ENCODE data around the gene EXT2. TPM values are rescaled to one million over a fixed set of nuclear protein-coding genes. Genes with fewer than 3 reads are reported as not detected.

The EXT2 gene
- total RNA-seq, 1 experiment from 2014 or later, result 42.8 TPM

DNA sequence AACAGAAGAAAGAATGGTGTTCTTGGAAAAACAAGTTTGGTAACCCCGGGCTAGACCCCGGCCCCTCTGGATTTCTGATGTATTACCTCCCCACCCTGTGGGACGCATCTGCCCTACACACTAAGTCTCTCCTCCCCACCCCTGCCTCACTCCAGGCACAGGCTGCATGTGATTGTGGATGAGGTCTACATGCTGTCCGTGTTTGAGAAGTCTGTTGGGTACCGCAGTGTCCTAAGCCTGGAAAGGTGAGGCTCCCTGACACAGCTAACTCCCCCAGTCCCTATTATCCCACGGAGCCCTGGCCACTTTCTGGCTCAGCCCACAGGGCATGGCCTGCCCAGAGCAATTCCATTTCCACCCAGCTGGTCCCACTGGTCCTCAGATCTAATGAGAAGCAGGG, 16.1 kb upstream of the EXT2 start:
- H3K4me2 ChIP-seq (ENCODE audit: low read length), result no peak overlapping the region
- no peaks in the 10 kb centered on the region for H4K20me1 ChIP-seq (ENCODE audit: insufficient read depth)
- no peak overlapping the region for H3K27ac ChIP-seq (ENCODE audit: low read depth, low read length)
- DNase-seq (ENCODE audit: low read depth, low spot score), result no peak
- no peaks in the 10 kb centered on the region; a peak in 1 of 4 replicates for H3K36me3 ChIP-seq (ENCODE audit: control insufficient read depth in 1 of 2, insufficient read depth in 2 of 2, low read length in 2 of 2)
- ATAC-seq, result no peak
- intact Hi-C loops (cut with micrococcal nuclease), result no loop called here
- no peak overlapping the region for H2AFZ ChIP-seq (ENCODE audit: low read depth, low read length, poor library complexity, severe bottlenecking)
- H3K4me3 ChIP-seq (replicated peaks in 1 of 2; ENCODE audit: low read depth in 1 of 2, low read length in 2 of 2), result no peak overlapping the region
- POLR2A ChIA-PET, result no interaction called here
- RAD21 ChIA-PET (ENCODE audit: low non-redundant PET in 1 of 2, low total read pairs in 2 of 2, uncharacterized antibody in 2 of 2, unreplicated experiment in 2 of 2), result no interaction called here
- no peaks in the 10 kb centered on the region for H3K9me3 ChIP-seq (ENCODE audit: control insufficient read depth in 1 of 2, insufficient read depth in 1 of 2, low read depth in 1 of 2, low read length in 2 of 2)
- CTCF ChIA-PET, result no interaction called here
- no peaks in the 10 kb centered on the region for H3K4me1 ChIP-seq (ENCODE audit: control insufficient read depth in 1 of 2, insufficient read depth in 2 of 2, low read length in 2 of 2)
- H3K79me2 ChIP-seq (ENCODE audit: insufficient read depth, low read length), result no peaks in the 10 kb centered on the region
- H3K27me3 ChIP-seq (ENCODE audit: insufficient read depth, low read length), result no peaks in the 10 kb centered on the region
- no peaks in the 10 kb centered on the region for H3K9me2 ChIP-seq (ENCODE audit: insufficient read depth)
- no peak overlapping the region for H3K9ac ChIP-seq (ENCODE audit: low read length)
- no TSS peak for BruUV-seq (replicated peaks)
- TF ChIP-seq, protein P1, sequence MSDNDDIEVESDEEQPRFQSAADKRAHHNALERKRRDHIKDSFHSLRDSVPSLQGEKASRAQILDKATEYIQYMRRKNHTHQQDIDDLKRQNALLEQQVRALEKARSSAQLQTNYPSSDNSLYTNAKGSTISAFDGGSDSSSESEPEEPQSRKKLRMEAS (IDR thresholded peaks at IDR 0.05), result no peak
- TF ChIP-seq EGR1 (IDR thresholded peaks at IDR 0.05; ENCODE audit: low read depth) (no peak), FOSL1 (IDR thresholded peaks at IDR 0.05; ENCODE audit: low read depth) (no peak), RAD21 (IDR thresholded peaks at IDR 0.05; ENCODE audit: low read depth) (no peak)

DNA sequence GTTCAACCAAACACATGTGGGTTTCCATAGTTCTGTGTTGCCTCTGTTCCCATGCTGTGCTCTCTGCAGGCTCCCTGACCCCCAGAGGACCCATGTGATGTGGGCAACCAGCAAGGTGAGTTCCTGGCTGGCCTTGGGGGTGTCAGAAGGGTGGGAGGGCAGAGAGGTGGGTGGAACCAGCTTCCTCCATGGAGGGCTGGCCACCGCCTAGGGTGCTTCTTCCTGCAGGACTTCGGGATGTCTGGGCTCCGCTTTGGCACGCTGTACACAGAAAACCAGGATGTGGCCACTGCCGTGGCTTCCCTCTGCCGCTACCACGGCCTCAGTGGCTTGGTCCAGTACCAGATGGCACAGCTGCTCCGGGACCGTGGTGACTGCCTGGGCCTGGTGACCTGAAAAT, 14.5 kb upstream of the EXT2 start:
- ChIA-PET POLR2A (no interaction called here), RAD21 (ENCODE audit: low non-redundant PET in 1 of 2, low total read pairs in 2 of 2, uncharacterized antibody in 2 of 2, unreplicated experiment in 2 of 2) (no interaction called here), CTCF (no interaction called here)
- no peaks in the 10 kb centered on the region for H3K27me3 ChIP-seq (ENCODE audit: insufficient read depth, low read length)
- H3K4me1 ChIP-seq (ENCODE audit: control insufficient read depth in 1 of 2, insufficient read depth in 2 of 2, low read length in 2 of 2), result no peaks in the 10 kb centered on the region
- no peaks in the 10 kb centered on the region for H3K36me3 ChIP-seq (ENCODE audit: control insufficient read depth in 1 of 2, insufficient read depth in 2 of 2, low read length in 2 of 2)
- H3K9me2 ChIP-seq (ENCODE audit: insufficient read depth), result no peaks in the 10 kb centered on the region
- DNase-seq (ENCODE audit: low read depth, low spot score), result no peak
- no peak overlapping the region for H3K9ac ChIP-seq (ENCODE audit: low read length)
- H3K4me2 ChIP-seq (ENCODE audit: low read length), result no peak overlapping the region
- BruUV-seq (replicated peaks), result no TSS peak
- intact Hi-C loops (cut with micrococcal nuclease), result no loop called here
- TF ChIP-seq, protein P2, sequence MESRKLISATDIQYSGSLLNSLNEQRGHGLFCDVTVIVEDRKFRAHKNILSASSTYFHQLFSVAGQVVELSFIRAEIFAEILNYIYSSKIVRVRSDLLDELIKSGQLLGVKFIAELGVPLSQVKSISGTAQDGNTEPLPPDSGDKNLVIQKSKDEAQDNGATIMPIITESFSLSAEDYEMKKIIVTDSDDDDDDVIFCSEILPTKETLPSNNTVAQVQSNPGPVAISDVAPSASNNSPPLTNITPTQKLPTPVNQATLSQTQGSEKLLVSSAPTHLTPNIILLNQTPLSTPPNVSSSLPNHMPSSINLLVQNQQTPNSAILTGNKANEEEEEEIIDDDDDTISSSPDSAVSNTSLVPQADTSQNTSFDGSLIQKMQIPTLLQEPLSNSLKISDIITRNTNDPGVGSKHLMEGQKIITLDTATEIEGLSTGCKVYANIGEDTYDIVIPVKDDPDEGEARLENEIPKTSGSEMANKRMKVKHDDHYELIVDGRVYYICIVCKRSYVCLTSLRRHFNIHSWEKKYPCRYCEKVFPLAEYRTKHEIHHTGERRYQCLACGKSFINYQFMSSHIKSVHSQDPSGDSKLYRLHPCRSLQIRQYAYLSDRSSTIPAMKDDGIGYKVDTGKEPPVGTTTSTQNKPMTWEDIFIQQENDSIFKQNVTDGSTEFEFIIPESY (IDR thresholded peaks at IDR 0.05; ENCODE audit: extremely low read depth, insufficient replicate concordance, low read length), result no peak
- TF ChIP-seq, protein P3, sequence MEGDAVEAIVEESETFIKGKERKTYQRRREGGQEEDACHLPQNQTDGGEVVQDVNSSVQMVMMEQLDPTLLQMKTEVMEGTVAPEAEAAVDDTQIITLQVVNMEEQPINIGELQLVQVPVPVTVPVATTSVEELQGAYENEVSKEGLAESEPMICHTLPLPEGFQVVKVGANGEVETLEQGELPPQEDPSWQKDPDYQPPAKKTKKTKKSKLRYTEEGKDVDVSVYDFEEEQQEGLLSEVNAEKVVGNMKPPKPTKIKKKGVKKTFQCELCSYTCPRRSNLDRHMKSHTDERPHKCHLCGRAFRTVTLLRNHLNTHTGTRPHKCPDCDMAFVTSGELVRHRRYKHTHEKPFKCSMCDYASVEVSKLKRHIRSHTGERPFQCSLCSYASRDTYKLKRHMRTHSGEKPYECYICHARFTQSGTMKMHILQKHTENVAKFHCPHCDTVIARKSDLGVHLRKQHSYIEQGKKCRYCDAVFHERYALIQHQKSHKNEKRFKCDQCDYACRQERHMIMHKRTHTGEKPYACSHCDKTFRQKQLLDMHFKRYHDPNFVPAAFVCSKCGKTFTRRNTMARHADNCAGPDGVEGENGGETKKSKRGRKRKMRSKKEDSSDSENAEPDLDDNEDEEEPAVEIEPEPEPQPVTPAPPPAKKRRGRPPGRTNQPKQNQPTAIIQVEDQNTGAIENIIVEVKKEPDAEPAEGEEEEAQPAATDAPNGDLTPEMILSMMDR (IDR thresholded peaks at IDR 0.05 in 2 of 3, conservative IDR thresholded peaks at IDR 0.05 in 1 of 3; ENCODE audit: borderline replicate concordance in 1 of 3, insufficient read depth in 1 of 3, low read depth in 2 of 3, low read length in 2 of 3), result no peak
- TF ChIP-seq SRF (IDR thresholded peaks at IDR 0.05; ENCODE audit: low read depth), result no peak
- TF ChIP-seq CEBPB (IDR thresholded peaks at IDR 0.05; ENCODE audit: low read depth), result no peak
- TF ChIP-seq TCF7L2 (IDR thresholded peaks at IDR 0.05; ENCODE audit: borderline replicate concordance, extremely low read depth, insufficient read depth, insufficient read length), result no peak
- TF ChIP-seq JUND (IDR thresholded peaks at IDR 0.05), result no peak
- no peak overlapping the region for H3K4me3 ChIP-seq (replicated peaks in 1 of 2; ENCODE audit: low read depth in 1 of 2, low read length in 2 of 2)
- no peak overlapping the region for H3K27ac ChIP-seq (ENCODE audit: low read depth, low read length)
- no peaks in the 10 kb centered on the region for H3K79me2 ChIP-seq (ENCODE audit: insufficient read depth, low read length)
- H4K20me1 ChIP-seq (ENCODE audit: insufficient read depth), result no peaks in the 10 kb centered on the region
- H2AFZ ChIP-seq (ENCODE audit: low read depth, low read length, poor library complexity, severe bottlenecking), result no peak overlapping the region
- ATAC-seq, result no peak
- no peaks in the 10 kb centered on the region; a peak in 1 of 4 replicates for H3K9me3 ChIP-seq (ENCODE audit: control insufficient read depth in 1 of 2, insufficient read depth in 1 of 2, low read depth in 1 of 2, low read length in 2 of 2)
